Gastroesophageal sphincter (tissue), 4 donors: Measurements from ENCODE around the gene TMEM150B. TPM values are rescaled to one million over a fixed set of nuclear protein-coding genes. Genes with fewer than 3 reads are reported as not detected.
"Not testable (repeated sequence)": the region's sequence is repeated elsewhere in the genome, so short reads cannot be mapped to it uniquely, and the experiment has no call there.

ENCODE experiments used
- ATAC-seq: fragments of 150-250 bp; one replicate; pipeline ENCODE4 v1.9.1; 2016; ENCODE audit warnings: mild to moderate bottlenecking, moderate library complexity
- H3K27ac ChIP-seq, 4 donors: fragments of 200-600 bp; sonication (generic) in 3 of 4; 1 replicate in 3 of 4; 2 replicates in 1 of 4; pipeline ENCODE4 v1.5.1; 2016 to 2019
- H3K27me3 ChIP-seq: fragments of 200-600 bp; sonication (generic); one replicate; pipeline ENCODE4 v1.5.1; 2019
- H3K36me3 ChIP-seq, 2 donors: fragments of 200-600 bp; sonication (generic); one replicate each; pipeline ENCODE4 v1.5.1; 2019; ENCODE audit warnings: control low read depth in 1 of 2
- H3K4me1 ChIP-seq, 3 donors: fragments of 200-600 bp; sonication (generic); 1 replicate in 2 of 3; 2 replicates in 1 of 3; pipeline ENCODE4 v1.5.1; 2016 to 2019; ENCODE audit warnings: control low read depth in 2 of 3
- H3K4me3 ChIP-seq, 2 donors: fragments of 200-600 bp; sonication (generic); one replicate each; pipeline ENCODE4 v1.5.1; 2019; ENCODE audit warnings: mild to moderate bottlenecking in 1 of 2, moderate library complexity in 1 of 2
- H3K9me3 ChIP-seq, 3 donors: fragments of 200-600 bp; sonication (generic); one replicate each; pipeline ENCODE4 v1.5.1; 2017 to 2019; ENCODE audit warnings: control low read depth in 2 of 3
- EP300 ChIP-seq: sonication (generic); formaldehyde crosslinking; IDR thresholded peaks from one replicate; pipeline ENCODE4 v1.6.1; 2017; ENCODE audit warnings: antibody characterized with exemption, mild to moderate bottlenecking
- POLR2A ChIP-seq, 2 donors: fragments of 450-650 bp; IDR thresholded peaks; one replicate each; pipeline ENCODE4 v1.6.1; 2017; ENCODE audit warnings: antibody characterized with exemption in 2 of 2, mild to moderate bottlenecking in 2 of 2, moderate library complexity in 1 of 2
- POLR2AphosphoS5 ChIP-seq: sonication (generic); formaldehyde crosslinking; IDR thresholded peaks from one replicate; pipeline ENCODE4 v1.6.1; 2017; ENCODE audit warnings: antibody characterized with exemption
- WGBS, 2 donors: methylation state at CpG; one replicate each; pipeline ENCODE4 v1.1.5; 2018; ENCODE audit warnings: low coverage in 1 of 2; 5-methylcytosine and 5-hydroxymethylcytosine counted together
- total RNA-seq, 4 donors: library from RNA; depleted of rRNA; stranded (reverse); fragments of >200 nt; gene quantifications; one replicate each; pipeline ENCODE4 v1.1.0, GENCODE V29; 2016
- TF ChIP-seq, protein P1 (sequence below), 4 experiments: fragments of 200-600 bp in 2 of 4; fragments of 450-650 bp in 2 of 4; sonication (generic) in 1 of 4; IDR thresholded peaks; one replicate each; pipeline ENCODE4 v1.5.1; 2017 to 2019; ENCODE audit warnings: antibody characterized with exemption in 4 of 4, mild to moderate bottlenecking in 2 of 4, moderate library complexity in 2 of 4

Gene TMEM150B
- total RNA-seq, 4 donors from 2014 or later, result 2.2 to 12.4 (median 3.3) TPM; not detected in 1

DNA sequence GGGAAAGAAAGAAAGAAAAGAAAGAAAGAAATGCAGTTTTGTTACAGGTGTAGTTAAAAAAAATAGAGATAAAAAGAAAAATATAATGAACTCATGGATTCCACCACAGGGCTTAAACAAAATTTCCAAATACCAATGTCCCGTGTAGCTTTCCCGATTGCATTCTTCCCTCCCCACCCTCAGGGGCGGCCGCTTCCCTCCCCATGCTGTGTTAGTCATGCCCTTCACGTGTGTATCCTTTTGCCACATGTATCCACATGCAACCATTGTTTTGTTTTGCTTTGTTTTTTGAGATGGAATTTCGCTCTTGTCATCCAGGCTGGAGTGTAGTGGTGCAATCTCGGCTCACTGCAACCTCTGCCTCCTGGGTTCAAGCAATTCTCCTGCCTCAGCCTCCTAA lies 11.0 kb upstream of the TMEM150B start:
- no peaks in the 10 kb centered on the region for H3K9me3 ChIP-seq
- WGBS, 2 donors, result 68 to 78% methylated on average over 7 of the region's 7 CpGs
- peaks cover 0 to 22% (median 13%) of the 10 kb centered on the region in 3 donors for H3K4me1 ChIP-seq
- H3K27me3 ChIP-seq, result peaks cover 35% of the 10 kb centered on the region
- no peak overlapping the region for H3K4me3 ChIP-seq
- ATAC-seq, result no peak
- TF ChIP-seq, protein P1, sequence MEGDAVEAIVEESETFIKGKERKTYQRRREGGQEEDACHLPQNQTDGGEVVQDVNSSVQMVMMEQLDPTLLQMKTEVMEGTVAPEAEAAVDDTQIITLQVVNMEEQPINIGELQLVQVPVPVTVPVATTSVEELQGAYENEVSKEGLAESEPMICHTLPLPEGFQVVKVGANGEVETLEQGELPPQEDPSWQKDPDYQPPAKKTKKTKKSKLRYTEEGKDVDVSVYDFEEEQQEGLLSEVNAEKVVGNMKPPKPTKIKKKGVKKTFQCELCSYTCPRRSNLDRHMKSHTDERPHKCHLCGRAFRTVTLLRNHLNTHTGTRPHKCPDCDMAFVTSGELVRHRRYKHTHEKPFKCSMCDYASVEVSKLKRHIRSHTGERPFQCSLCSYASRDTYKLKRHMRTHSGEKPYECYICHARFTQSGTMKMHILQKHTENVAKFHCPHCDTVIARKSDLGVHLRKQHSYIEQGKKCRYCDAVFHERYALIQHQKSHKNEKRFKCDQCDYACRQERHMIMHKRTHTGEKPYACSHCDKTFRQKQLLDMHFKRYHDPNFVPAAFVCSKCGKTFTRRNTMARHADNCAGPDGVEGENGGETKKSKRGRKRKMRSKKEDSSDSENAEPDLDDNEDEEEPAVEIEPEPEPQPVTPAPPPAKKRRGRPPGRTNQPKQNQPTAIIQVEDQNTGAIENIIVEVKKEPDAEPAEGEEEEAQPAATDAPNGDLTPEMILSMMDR (IDR thresholded peaks at IDR 0.05), result no peak
- TF ChIP-seq POLR2AphosphoS5 (no peak), POLR2A (IDR thresholded peaks at IDR 0.05) (no peak)
- no peak overlapping the region for H3K27ac ChIP-seq
- no peaks in the 10 kb centered on the region for H3K36me3 ChIP-seq

GRCh38 chr19:55333870-55334269 lies 8.7 kb upstream of the TMEM150B start:
- H3K4me1 ChIP-seq, result peaks cover 0 to 9% (median 4%) of the 10 kb centered on the region in 3 donors
- no peak for ATAC-seq
- TF ChIP-seq POLR2AphosphoS5 (no peak), POLR2A (IDR thresholded peaks at IDR 0.05) (no peak), EP300 (no peak)
- TF ChIP-seq, protein P1 (IDR thresholded peaks at IDR 0.05), result no peak
- no peaks in the 10 kb centered on the region for H3K9me3 ChIP-seq
- H3K27me3 ChIP-seq, result peaks cover 41% of the 10 kb centered on the region
- no peak overlapping the region for H3K4me3 ChIP-seq
- no peaks in the 10 kb centered on the region for H3K36me3 ChIP-seq
- H3K27ac ChIP-seq, result no peak overlapping the region
- WGBS, 2 donors, result 71 to 82% methylated on average over 9 to 10 of the region's 11 CpGs

GRCh38 chr19:55329791-55330190 lies 4.7 kb upstream of the TMEM150B start:
- WGBS, 2 donors, result 84 to 86% methylated on average over 4 to 5 of the region's 6 CpGs
- not testable (repeated sequence) for ATAC-seq, H3K9me3 ChIP-seq

DNA sequence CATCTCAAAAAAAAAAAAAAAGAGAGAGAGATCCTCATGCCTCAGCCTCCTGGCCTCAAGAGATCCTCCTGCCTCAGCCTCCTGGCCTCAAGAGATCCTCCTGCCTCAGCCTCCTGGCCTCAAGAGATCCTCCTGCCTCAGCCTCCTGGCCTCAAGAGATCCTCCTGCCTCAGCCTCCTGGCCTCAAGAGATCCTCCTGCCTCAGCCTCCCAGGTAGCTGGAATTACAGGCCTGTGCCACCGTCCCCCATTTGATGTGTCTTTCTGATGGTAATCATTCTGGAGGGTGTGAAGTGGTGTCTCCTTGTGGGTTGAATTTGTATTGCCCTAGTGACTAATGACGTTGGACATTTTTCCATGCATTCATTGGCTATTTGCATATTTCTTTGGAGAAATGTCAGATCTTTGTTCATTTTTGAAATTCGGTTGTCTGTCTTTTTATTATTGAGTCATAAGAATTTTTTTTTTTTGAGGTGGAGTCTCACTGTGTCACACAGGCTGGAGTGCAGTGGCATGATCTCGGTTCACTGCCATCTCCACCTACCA lies 3.7 kb upstream of the TMEM150B start:
- not testable (repeated sequence) for ATAC-seq, H3K4me1 ChIP-seq, H3K9me3 ChIP-seq, H3K36me3 ChIP-seq, H3K4me3 ChIP-seq, H3K27ac ChIP-seq
- H3K27me3 ChIP-seq, result peaks cover 21% of the 10 kb centered on the region
- 60 to 85% methylated on average over 4 of the region's 4 CpGs for WGBS, 2 donors

More at GRCh38 chr19:55329791-55330190, 4.7 kb upstream of the TMEM150B start:
- H3K4me1 ChIP-seq, H3K36me3 ChIP-seq, H3K4me3 ChIP-seq, H3K27ac ChIP-seq: not testable (repeated sequence)
- H3K27me3 ChIP-seq, result peaks cover 31% of the 10 kb centered on the region

DNA sequence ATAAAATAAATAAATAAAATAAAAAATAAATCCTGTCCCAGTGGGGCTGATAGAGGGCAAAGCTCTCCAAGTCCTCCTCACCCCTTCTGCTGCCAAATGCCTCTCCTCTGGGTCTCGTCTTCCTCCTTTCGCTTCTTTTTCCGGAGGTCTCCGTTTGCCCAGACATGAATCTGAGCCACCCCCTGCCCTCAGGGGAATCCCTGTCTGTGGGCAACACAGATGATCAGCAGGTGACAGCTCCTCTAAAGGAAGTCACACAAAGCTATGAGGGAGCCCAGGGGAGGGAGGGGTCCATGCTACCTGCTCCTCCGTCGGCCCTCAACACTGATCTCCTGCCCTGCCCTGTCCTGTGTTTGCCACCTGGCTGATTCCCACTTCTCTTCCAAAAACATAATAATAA lies 479 bp downstream of the TMEM150B start:
- peaks cover 30% of the 10 kb centered on the region for H3K27me3 ChIP-seq
- TF ChIP-seq POLR2AphosphoS5 (no peak), POLR2A (IDR thresholded peaks at IDR 0.05) (no peak), EP300 (no peak)
- TF ChIP-seq, protein P1 (IDR thresholded peaks at IDR 0.05), result no peak
- ATAC-seq, result no peak
- H3K27ac ChIP-seq, result peak overlapping the region in 1 of 4 donors; percentile 49
- H3K36me3 ChIP-seq, result no peaks in the 10 kb centered on the region
- peaks cover 0 to 5% (median 0%) of the 10 kb centered on the region in 3 donors for H3K4me1 ChIP-seq
- H3K9me3 ChIP-seq, result no peaks in the 10 kb centered on the region
- peak overlapping the region in 1 of 2 donors; percentile 8 for H3K4me3 ChIP-seq
- WGBS, 2 donors, result 56 to 85% methylated on average over 4 to 6 of the region's 6 CpGs

DNA sequence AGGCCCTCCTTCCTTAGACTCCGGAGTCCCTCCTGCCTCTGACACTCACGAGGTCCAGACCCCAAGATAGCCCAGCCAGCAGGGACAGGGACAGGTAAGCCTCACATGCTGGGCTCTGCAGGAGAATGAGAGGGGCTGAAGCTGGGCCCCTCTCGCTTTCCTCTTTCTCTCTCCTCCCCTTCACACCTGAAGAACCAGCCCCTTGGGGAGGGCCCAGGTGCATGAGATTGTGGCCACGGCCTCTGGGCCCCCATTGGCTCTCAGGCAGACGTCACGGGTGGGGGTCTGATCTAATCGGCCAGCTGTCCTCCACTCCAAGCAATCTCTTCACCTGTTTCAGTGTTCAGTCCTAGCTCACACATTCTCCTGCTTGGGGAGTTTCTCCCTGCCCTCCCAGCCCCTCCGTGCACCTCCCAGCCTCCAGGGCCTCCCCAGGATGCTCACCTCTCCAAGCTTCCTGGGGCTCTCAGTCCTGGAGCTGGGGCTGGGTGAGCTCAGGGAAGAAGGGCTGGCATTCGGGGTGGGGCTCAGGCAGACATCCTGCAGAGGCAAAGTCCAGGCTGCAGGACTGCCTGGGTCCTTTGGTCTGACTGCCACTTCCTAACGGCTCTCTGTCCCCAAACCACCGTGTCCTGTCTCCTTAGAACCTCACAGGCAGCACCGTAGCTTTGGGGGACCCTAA lies 2.8 kb downstream of the TMEM150B start:
- Histone ChIP-seq H3K27ac (no peak overlapping the region), H3K4me1 (peaks cover 0 to 5% (median 0%) of the 10 kb centered on the region in 3 donors), H3K4me3 (no peak overlapping the region), H3K27me3 (peaks cover 35% of the 10 kb centered on the region), H3K9me3 (no peaks in the 10 kb centered on the region), H3K36me3 (no peaks in the 10 kb centered on the region)
- WGBS, 2 donors, result 35 to 66% methylated on average over 7 to 8 of the region's 12 CpGs
- no peak for ATAC-seq
- TF ChIP-seq POLR2AphosphoS5 (no peak), POLR2A (IDR thresholded peaks at IDR 0.05) (no peak), EP300 (no peak)
- TF ChIP-seq, protein P1 (IDR thresholded peaks at IDR 0.05), result no peak
